ENCODE results near the gene GABRP. TPM values are rescaled to one million over a fixed set of nuclear protein-coding genes. Genes with fewer than 3 reads are reported as not detected.
A peak's percentile ranks its signal among the peaks of the same experiment; 100 is the strongest.

Gene GABRP
- total RNA-seq, 4 donors from 2014 or later: 2.1 TPM; not detected in 3

DNA sequence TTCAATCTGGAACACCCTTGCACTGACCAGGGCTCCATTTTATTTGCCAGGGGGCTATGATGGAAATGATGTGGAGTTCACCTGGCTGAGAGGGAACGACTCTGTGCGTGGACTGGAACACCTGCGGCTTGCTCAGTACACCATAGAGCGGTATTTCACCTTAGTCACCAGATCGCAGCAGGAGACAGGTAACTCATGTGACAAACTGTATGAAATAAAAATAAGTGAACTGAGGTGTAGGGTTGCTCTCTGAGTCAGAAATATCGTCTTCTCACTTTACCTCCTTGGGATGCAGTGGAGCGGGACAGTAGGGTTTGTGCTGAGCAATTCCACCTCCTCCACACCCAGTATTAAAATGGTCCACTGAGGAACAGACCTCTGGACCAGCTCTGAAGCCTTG, 22.1 kb downstream of the GABRP start:
- no peaks in the 10 kb centered on the region for H3K4me1 ChIP-seq
- WGBS, 2 donors (ENCODE audit: low coverage in 1 of 2): 95% methylated on average over 4 to 7 of the region's 7 CpGs
- ATAC-seq: no peak
- peaks cover 29% of the 10 kb centered on the region for H3K27me3 ChIP-seq
- no peaks in the 10 kb centered on the region for H3K36me3 ChIP-seq
- H3K27ac ChIP-seq: no peak overlapping the region
- H3K9me3 ChIP-seq: no peaks in the 10 kb centered on the region
- no peak overlapping the region for H3K4me3 ChIP-seq
- TF ChIP-seq POLR2A (IDR thresholded peaks at IDR 0.05) (no peak), POLR2AphosphoS5 (IDR thresholded peaks at IDR 0.05) (no peak), EP300 (IDR thresholded peaks at IDR 0.05) (no peak)
- TF ChIP-seq, protein P1, sequence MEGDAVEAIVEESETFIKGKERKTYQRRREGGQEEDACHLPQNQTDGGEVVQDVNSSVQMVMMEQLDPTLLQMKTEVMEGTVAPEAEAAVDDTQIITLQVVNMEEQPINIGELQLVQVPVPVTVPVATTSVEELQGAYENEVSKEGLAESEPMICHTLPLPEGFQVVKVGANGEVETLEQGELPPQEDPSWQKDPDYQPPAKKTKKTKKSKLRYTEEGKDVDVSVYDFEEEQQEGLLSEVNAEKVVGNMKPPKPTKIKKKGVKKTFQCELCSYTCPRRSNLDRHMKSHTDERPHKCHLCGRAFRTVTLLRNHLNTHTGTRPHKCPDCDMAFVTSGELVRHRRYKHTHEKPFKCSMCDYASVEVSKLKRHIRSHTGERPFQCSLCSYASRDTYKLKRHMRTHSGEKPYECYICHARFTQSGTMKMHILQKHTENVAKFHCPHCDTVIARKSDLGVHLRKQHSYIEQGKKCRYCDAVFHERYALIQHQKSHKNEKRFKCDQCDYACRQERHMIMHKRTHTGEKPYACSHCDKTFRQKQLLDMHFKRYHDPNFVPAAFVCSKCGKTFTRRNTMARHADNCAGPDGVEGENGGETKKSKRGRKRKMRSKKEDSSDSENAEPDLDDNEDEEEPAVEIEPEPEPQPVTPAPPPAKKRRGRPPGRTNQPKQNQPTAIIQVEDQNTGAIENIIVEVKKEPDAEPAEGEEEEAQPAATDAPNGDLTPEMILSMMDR (IDR thresholded peaks at IDR 0.05): no peak

DNA sequence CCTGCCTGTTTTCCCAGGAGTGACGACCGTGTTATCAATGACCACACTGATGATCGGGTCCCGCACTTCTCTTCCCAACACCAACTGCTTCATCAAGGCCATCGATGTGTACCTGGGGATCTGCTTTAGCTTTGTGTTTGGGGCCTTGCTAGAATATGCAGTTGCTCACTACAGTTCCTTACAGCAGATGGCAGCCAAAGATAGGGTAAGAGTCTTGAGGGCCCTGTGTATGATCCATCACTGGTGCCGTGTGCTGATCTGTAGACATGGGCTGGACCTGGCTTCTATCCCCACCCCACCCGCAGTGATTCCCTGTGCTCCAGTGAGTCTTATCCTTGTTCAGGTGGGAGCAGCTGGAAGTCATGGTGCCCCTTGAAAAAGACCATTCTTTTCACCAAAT, 26.0 kb downstream of the GABRP start:
- no peaks in the 10 kb centered on the region for H3K9me3 ChIP-seq
- H3K36me3 ChIP-seq: no peaks in the 10 kb centered on the region
- no peaks in the 10 kb centered on the region for H3K4me1 ChIP-seq
- H3K27ac ChIP-seq: no peak overlapping the region
- TF ChIP-seq POLR2AphosphoS5 (IDR thresholded peaks at IDR 0.05): no peak
- TF ChIP-seq, protein P1 (IDR thresholded peaks at IDR 0.05): peak in 1 of 4 experiments; percentile 22
- H3K27me3 ChIP-seq: peaks cover 4% of the 10 kb centered on the region
- 64 to 66% methylated on average over 5 to 7 of the region's 7 CpGs for WGBS, 2 donors (ENCODE audit: low coverage in 1 of 2)
- H3K4me3 ChIP-seq: no peak overlapping the region
- no peak for ATAC-seq

DNA sequence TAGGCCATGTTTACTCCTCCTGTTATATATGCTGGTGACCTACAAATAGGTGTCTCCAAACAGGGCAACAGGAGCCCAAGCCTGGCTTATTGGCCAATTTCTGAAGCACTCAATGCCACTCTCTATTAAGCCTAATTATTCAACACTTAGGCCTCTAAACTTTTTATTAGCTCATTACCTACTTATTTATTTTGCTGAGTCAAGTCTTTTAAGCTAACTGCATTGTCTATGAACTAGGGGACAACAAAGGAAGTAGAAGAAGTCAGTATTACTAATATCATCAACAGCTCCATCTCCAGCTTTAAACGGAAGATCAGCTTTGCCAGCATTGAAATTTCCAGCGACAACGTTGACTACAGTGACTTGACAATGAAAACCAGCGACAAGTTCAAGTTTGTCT, 28.2 kb downstream of the GABRP start:
- H3K36me3 ChIP-seq: no peaks in the 10 kb centered on the region
- no peak overlapping the region for H3K4me3 ChIP-seq
- no peaks in the 10 kb centered on the region for H3K4me1 ChIP-seq
- no peak for ATAC-seq
- H3K9me3 ChIP-seq: no peaks in the 10 kb centered on the region
- TF ChIP-seq EP300 (IDR thresholded peaks at IDR 0.05): no peak
- TF ChIP-seq, protein P1 (IDR thresholded peaks at IDR 0.05): no peak
- TF ChIP-seq POLR2A (IDR thresholded peaks at IDR 0.05): no peak
- no peak overlapping the region for H3K27ac ChIP-seq
- 91 to 94% methylated on average over 3 to 4 of the region's 4 CpGs for WGBS, 2 donors (ENCODE audit: low coverage in 1 of 2)
- H3K27me3 ChIP-seq: peaks cover 4% of the 10 kb centered on the region

DNA sequence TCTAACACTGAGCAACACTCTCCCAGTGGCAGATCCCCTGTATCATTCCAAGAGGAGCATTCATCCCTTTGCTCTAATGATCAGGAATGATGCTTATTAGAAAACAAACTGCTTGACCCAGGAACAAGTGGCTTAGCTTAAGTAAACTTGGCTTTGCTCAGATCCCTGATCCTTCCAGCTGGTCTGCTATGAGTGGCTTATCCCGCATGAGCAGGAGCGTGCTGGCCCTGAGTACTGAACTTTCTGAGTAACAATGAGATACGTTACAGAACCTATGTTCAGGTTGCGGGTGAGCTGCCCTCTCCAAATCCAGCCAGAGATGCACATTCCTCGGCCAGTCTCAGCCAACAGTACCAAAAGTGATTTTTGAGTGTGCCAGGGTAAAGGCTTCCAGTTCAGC, 29.7 kb downstream of the GABRP start:
- Histone ChIP-seq H3K9me3 (no peaks in the 10 kb centered on the region), H3K4me1 (no peaks in the 10 kb centered on the region), H3K4me3 (no peak overlapping the region), H3K27me3 (peaks cover 4% of the 10 kb centered on the region), H3K27ac (no peak overlapping the region), H3K36me3 (no peaks in the 10 kb centered on the region)
- no peak for TF ChIP-seq POLR2AphosphoS5 (IDR thresholded peaks at IDR 0.05)
- no peak for TF ChIP-seq EP300 (IDR thresholded peaks at IDR 0.05)
- no peak for TF ChIP-seq POLR2A (IDR thresholded peaks at IDR 0.05)
- TF ChIP-seq, protein P1 (IDR thresholded peaks at IDR 0.05): no peak
- no peak for ATAC-seq
- 50 to 71% methylated on average over 1 of the region's 5 CpGs for WGBS, 2 donors (ENCODE audit: low coverage in 1 of 2)

DNA sequence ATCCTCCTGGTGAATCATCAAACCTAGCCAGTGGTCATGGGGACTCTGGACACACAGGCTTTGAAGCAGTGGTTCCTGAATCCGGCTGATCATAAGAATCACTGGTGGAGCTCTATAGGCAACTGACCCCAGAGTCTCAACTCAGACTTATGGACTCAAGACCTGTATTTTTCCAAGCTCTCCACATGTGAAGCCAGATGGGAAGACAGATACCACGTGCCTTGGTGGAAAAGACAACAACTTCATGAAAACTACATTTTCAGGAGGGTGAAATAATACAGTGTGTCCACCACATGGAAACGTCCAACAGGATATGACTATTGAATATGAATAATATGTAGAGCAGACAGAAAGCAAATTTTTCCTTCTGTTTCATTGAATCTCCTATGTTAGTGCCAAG, 33.7 kb downstream of the GABRP start:
- TF ChIP-seq, protein P1 (IDR thresholded peaks at IDR 0.05): no peak
- TF ChIP-seq POLR2AphosphoS5 (IDR thresholded peaks at IDR 0.05): no peak
- TF ChIP-seq POLR2A (IDR thresholded peaks at IDR 0.05): no peak
- TF ChIP-seq EP300 (IDR thresholded peaks at IDR 0.05): no peak
- Histone ChIP-seq H3K27ac (no peak overlapping the region), H3K9me3 (no peaks in the 10 kb centered on the region), H3K4me1 (no peaks in the 10 kb centered on the region), H3K4me3 (no peak overlapping the region), H3K36me3 (no peaks in the 10 kb centered on the region), H3K27me3 (no peaks in the 10 kb centered on the region)
- WGBS, 2 donors (ENCODE audit: low coverage in 1 of 2): 79 to 83% methylated on average over 2 to 3 of the region's 3 CpGs
- ATAC-seq: no peak
